Suprapubic skin (tissue), 4 donors: Measurements from ENCODE around the gene OTUD7B.

Experiments used
- EP300 ChIP-seq: sonication (generic); formaldehyde crosslinking; IDR thresholded peaks from one replicate; pipeline ENCODE4 v1.6.1; 2017; ENCODE audit warnings: antibody characterized with exemption
- POLR2A ChIP-seq, 2 donors: fragments of 450-650 bp; IDR thresholded peaks; one replicate each; pipeline ENCODE4 v1.6.1; 2017; ENCODE audit warnings: antibody characterized with exemption in 2 of 2, mild to moderate bottlenecking in 2 of 2, moderate library complexity in 2 of 2
- POLR2AphosphoS5 ChIP-seq, 3 donors: sonication (generic); formaldehyde crosslinking; IDR thresholded peaks; one replicate each; pipeline ENCODE4 v1.6.1; 2017; ENCODE audit warnings: antibody characterized with exemption in 3 of 3
- TF ChIP-seq, protein P1 (sequence below), 2 donors: fragments of 200-600 bp in 1 of 2; fragments of 450-650 bp in 1 of 2; sonication (generic) in 1 of 2; IDR thresholded peaks; one replicate each; pipeline ENCODE4 v1.5.1; 2016 to 2019; ENCODE audit warnings: antibody characterized with exemption in 2 of 2, mild to moderate bottlenecking in 1 of 2, moderate library complexity in 1 of 2

DNA sequence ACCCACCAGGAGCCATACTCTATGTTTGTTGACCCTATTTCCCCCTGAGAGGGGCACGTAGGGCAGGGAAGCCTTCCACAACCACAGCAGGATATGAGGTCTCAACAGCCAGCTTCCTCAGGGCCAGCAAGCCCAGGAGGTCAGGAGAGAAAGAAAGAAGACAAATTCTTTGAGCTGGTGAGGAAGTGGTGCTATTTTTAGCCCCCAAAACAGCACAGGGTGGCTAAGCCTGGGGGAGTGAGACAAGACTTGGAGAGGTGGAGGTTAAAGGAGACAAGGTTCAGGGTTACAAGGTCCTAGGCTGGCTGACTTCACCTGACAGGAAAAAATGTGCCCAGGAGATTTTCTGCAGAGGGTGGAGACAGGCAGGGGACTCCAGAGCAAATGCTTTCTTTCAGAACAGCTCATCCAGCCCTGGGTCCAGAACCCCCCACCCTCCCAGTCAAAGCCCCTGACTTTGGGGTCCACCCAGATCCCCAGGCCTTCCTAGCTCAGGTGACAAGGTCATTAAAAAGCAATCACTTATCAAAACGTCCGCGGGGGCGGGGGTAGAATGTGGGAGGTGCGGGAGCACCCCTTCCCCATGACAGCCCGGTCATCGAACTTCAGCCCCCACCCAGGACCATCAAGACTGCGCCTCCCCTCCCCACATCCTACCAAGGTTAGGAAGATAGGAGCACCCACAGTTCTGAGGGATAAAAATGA is 94.2 kb downstream of the OTUD7B start:
- TF ChIP-seq, protein P1, sequence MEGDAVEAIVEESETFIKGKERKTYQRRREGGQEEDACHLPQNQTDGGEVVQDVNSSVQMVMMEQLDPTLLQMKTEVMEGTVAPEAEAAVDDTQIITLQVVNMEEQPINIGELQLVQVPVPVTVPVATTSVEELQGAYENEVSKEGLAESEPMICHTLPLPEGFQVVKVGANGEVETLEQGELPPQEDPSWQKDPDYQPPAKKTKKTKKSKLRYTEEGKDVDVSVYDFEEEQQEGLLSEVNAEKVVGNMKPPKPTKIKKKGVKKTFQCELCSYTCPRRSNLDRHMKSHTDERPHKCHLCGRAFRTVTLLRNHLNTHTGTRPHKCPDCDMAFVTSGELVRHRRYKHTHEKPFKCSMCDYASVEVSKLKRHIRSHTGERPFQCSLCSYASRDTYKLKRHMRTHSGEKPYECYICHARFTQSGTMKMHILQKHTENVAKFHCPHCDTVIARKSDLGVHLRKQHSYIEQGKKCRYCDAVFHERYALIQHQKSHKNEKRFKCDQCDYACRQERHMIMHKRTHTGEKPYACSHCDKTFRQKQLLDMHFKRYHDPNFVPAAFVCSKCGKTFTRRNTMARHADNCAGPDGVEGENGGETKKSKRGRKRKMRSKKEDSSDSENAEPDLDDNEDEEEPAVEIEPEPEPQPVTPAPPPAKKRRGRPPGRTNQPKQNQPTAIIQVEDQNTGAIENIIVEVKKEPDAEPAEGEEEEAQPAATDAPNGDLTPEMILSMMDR (IDR thresholded peaks at IDR 0.05): no peak
- TF ChIP-seq POLR2A (IDR thresholded peaks at IDR 0.05) (no peak), POLR2AphosphoS5 (IDR thresholded peaks at IDR 0.05) (no peak), EP300 (no peak)
